GM12875 (cell line): ENCODE results near the gene C3AR1.
"Not testable (repeated sequence)": the region's sequence is repeated elsewhere in the genome, so short reads cannot be mapped to it uniquely, and the experiment has no call there.

Experiments used
- H3K4me3 ChIP-seq: one replicate; pipeline ENCODE4 v1.5.1; 2011; ENCODE audit warnings: low read depth, low read length, control low read depth
- TF ChIP-seq, protein P1 (sequence below): IDR thresholded peaks from 2 replicates; pipeline ENCODE4 v1.5.1; 2011; ENCODE audit warnings: low read depth, mild to moderate bottlenecking, control low read depth, inconsistent platforms, low read length, moderate library complexity, borderline replicate concordance; ENCODE audit not compliant: insufficient read depth

The C3AR1 gene

DNA sequence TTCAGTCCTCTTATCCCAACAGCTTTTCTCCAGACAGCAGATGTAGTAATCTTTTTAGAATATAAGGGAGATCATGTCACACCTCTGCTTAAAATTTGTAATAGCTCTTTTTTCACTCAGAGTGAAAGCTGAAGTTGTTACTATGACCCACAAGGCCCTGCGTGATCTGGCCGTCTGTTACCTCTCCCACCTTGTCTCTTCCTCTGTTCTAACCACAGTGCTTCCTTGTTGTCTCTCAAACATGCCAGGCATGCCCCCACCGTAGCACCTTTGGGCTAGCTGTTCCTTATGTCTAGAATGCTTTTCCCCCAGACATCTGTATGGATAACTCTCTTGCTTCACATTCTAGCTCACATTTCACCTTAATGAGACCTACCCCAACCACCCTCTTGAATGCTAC lies 22.4 kb upstream of the C3AR1 start:
- no peak overlapping the region for H3K4me3 ChIP-seq
- TF ChIP-seq, protein P1, sequence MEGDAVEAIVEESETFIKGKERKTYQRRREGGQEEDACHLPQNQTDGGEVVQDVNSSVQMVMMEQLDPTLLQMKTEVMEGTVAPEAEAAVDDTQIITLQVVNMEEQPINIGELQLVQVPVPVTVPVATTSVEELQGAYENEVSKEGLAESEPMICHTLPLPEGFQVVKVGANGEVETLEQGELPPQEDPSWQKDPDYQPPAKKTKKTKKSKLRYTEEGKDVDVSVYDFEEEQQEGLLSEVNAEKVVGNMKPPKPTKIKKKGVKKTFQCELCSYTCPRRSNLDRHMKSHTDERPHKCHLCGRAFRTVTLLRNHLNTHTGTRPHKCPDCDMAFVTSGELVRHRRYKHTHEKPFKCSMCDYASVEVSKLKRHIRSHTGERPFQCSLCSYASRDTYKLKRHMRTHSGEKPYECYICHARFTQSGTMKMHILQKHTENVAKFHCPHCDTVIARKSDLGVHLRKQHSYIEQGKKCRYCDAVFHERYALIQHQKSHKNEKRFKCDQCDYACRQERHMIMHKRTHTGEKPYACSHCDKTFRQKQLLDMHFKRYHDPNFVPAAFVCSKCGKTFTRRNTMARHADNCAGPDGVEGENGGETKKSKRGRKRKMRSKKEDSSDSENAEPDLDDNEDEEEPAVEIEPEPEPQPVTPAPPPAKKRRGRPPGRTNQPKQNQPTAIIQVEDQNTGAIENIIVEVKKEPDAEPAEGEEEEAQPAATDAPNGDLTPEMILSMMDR, result no peak

DNA sequence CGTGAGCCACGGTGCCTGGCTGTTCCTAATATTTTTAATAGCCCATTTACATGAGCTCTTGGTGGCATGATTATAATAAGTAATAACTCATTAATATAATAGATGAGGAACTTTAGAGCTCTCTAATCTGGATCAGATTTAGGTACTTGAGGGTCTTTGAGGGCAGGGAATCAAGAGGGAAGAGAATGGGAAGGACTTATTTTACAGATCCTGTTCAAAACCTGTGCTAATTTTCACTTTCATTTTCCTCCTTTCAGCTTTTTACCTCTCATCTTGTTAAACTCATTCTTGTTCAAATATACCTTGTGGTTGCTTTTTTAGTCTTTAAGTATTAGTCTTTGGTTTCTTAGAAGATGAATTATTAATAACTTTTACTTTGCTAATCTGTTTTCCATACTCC lies 21.5 kb upstream of the C3AR1 start:
- H3K4me3 ChIP-seq, result no peak overlapping the region
- TF ChIP-seq, protein P1, result no peak

DNA sequence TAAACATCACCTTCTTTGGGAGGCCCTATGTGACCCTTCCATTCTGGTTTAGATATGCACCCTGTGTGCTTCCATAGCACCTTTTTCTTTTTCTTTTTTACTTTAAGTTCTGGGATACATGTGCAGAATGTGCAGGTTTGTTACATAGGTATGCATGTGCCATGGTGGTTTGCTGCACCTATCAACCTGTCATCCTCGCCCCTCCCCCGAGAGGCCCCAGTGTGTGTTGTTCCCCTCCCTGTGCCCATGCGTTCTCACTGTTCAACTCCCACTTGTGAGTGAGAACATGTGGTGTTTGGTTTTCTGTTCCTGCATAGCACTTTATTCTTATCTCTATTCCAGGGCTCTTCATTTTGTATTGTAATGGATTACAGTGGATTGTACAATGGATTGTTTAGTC lies 18.2 kb upstream of the C3AR1 start:
- not testable (repeated sequence) for H3K4me3 ChIP-seq

DNA sequence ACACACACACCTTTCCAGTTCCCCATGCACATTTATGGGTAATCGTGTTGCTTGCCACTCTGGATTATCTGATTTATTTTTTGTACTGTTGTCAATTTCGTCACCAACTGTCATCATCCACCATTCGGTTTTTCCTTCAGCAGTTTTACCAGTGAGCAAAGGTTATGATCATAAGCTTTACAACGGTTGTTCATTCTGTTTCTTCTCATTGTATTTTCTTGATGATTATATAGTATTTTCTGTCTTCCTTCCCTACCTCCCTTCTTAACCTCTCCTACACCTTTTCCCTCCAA lies 16.6 kb upstream of the C3AR1 start:
- TF ChIP-seq, protein P1, result no peak
- H3K4me3 ChIP-seq, result peak overlapping the region; percentile 72

DNA sequence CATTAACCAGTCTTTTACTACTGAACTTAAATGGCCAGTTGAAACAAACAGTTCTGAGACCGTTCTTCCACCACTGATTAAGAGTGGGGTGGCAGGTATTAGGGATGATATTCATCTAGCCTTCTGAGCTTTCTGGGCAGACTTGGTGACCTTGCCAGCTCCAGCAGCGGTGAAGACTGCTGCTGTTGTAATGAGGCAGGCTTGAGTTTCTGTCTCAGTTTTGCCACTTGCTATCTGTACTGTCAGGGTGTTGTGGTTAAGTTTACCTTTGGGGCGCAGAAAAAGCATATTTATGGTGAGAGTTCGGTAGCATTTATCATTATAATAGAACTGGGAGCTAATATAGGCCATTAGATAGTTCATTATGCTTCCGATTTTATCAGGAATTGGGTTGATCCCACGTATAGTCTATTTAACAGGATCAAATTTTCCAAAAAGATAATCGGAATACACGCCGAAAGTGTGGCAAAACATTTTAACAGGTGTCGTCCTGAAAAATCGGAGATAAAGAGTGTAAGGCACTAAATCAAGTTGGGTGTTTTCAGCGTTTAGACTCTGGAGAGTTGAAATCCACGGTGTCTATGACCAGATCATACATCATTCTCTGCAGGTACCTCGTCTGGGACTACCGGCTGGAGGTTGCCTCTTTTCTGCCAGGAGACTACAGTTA lies 15.2 kb upstream of the C3AR1 start:
- TF ChIP-seq, protein P1, result no peak
- peak overlapping the region; percentile 72 for H3K4me3 ChIP-seq

DNA sequence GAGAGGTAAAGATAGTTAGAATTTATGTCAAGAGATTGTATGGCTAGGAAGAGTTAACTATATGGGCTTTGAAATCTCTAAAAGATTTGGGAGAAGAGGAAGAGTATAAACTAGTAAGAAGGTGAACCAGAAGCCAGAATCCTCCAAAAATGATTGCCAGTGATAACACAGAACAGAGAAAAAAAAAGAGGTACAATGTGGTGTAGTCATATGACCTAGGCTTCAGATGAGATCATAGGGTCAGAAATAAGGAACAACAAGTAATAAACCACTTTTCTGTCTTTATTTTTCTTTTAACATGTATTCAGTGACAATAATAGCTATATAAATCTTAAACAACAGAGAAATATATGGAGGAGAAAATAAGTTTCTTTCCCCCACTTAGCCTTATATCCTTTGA lies 14.0 kb upstream of the C3AR1 start:
- H3K4me3 ChIP-seq, result no peak overlapping the region
- TF ChIP-seq, protein P1, result no peak

DNA sequence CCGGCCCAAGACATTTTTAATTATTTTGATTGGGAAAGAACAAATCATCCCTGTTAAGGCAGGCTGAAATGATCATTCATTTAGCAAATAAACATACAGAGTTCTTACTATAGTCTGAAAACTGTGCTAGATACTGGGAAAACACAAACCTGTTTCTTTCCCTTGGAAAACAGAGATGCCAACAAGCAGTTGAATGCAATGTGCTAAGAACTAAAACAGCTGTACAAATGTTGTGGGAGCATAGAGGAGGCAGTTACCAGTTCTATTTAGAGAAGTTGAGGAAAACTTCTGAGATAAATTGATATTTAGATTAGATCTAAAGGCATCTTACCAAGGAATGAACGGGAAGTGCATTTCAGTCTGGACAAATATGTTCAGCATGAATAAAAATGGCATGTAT lies 12.8 kb upstream of the C3AR1 start:
- TF ChIP-seq, protein P1, result no peak

DNA sequence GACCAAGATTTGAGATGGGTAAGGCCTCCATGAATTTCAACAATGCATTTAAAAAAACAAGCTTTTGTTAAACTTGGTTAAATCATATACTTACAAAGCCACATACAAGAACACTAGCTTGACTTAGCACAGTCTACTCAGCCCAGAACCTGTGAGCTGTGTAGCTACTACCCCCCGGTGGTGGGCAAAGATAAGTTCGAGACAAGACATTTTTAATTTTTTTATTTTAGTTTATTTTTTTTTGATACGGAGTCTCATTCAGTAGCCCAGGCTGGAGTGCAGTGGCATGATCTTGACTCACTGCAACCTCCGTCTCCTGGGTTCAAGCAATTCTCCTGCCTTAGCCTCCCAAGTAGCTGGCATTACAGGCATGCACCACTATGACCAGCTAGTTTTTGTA lies 12.2 kb upstream of the C3AR1 start:
- H3K4me3 ChIP-seq, result no peak overlapping the region
- TF ChIP-seq, protein P1, result peak; percentile 11; the same call in 1 of the 2 replicates

More for the DNA sequence above, 12.8 kb upstream of the C3AR1 start:
- no peak overlapping the region for H3K4me3 ChIP-seq
